ENCODE results near the gene GSTA4. TPM values are rescaled to one million over a fixed set of nuclear protein-coding genes. Genes with fewer than 3 reads are reported as not detected.
"Not testable (repeated sequence)": the region's sequence is repeated elsewhere in the genome, so short reads cannot be mapped to it uniquely, and the experiment has no call there.

GSTA4 gene
- total RNA-seq, 1 experiment from 2014 or later: 8.3 TPM

GRCh38 chr6:52976591-52977035 is 18.5 kb downstream of the GSTA4 start:
- no peak for DNase-seq (ENCODE audit: extremely low read depth, low read depth)

GRCh38 chr6:52976149-52976548 is 18.9 kb downstream of the GSTA4 start:
- DNase-seq (ENCODE audit: extremely low read depth, low read depth): no peak

- no peak for DNase-seq (ENCODE audit: extremely low read depth, low read depth)
These were observed 19.5 kb downstream of the GSTA4 start for GRCh38 chr6:52975580-52975979.

GRCh38 chr6:52972989-52973388 is 22.1 kb downstream of the GSTA4 start:
- DNase-seq (ENCODE audit: extremely low read depth, low read depth): no peak

- DNase-seq (ENCODE audit: extremely low read depth, low read depth): no peak
These were observed 25.7 kb downstream of the GSTA4 start for GRCh38 chr6:52969359-52969758.

GRCh38 chr6:52966101-52966500 is 29.0 kb downstream of the GSTA4 start:
- no peak for DNase-seq (ENCODE audit: extremely low read depth, low read depth)

GRCh38 chr6:52965380-52965779 is 29.7 kb downstream of the GSTA4 start:
- DNase-seq (ENCODE audit: extremely low read depth, low read depth): no peak

DNA sequence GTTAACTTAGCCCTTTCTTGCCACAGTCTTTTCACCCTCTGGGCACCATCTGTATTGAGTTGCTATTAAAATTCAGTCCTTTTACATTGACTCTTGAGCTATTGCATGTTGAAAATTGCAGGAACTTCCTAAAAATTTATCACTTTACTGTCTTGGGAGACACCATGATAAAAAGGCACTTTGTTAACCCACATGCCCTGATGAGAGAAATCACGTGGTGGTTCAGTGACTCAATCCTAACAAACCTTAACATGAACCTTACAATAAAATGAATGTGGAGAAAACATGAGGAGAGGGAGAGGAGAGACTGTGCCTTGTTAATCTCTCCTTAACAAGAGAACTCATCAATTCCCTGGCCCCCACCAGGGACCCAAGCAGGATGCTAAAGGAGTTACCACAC is 30.8 kb downstream of the GSTA4 start:
- no peak for DNase-seq (ENCODE audit: extremely low read depth, low read depth)

DNA sequence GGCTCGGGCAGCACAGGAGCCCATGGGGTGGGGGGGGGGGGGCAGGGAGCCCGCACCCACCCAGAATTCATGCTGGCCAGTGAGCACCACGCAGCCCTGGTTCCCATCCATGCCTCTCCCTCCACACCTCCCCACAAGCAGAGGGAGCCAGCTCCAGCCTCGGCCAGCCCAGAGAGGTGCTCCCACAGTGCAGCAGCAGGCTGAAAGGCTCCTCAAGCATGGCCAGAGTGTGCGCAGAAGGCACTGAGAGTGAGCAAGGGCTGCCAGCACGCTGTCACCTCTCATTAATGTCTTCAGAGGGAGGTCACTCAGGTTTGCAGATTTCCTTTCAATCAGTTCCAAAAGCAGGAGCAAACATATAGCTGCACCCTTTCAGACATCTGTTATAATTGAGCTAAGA is 32.4 kb downstream of the GSTA4 start:
- DNase-seq (ENCODE audit: extremely low read depth, low read depth): no peak

GRCh38 chr6:52961022-52961421 is 34.1 kb downstream of the GSTA4 start:
- DNase-seq (ENCODE audit: extremely low read depth, low read depth): not testable (repeated sequence)

GRCh38 chr6:52960211-52960610 is 34.9 kb downstream of the GSTA4 start:
- DNase-seq (ENCODE audit: extremely low read depth, low read depth): not testable (repeated sequence)

- DNase-seq (ENCODE audit: extremely low read depth, low read depth): no peak
These were observed 36.4 kb downstream of the GSTA4 start for GRCh38 chr6:52958546-52959255.

- DNase-seq (ENCODE audit: extremely low read depth, low read depth): no peak
These were observed 39.2 kb downstream of the GSTA4 start for GRCh38 chr6:52955871-52956270.

- DNase-seq (ENCODE audit: extremely low read depth, low read depth): no peak
These were observed 40.9 kb downstream of the GSTA4 start for GRCh38 chr6:52953911-52954839.

DNA sequence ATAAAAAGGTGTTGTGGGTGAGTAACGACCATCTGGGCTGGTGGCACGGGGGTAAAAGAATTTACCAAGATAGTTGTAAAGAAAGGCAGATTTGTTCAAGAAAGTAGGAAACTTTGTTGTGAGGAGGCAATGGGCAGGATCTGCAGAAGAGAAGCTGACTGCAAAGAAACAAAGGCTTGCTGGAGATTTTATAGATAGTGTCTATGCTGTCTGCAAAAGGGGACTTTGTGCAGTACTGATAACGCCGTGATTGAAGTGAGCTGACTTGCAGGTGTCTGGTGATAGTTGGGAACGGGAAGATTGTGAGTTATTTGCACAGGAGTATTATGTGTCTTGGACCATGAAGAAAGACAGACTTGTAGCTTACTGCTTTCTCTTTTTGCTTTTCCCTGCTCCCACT is 48.8 kb downstream of the GSTA4 start:
- no peak for DNase-seq (ENCODE audit: extremely low read depth, low read depth)

GRCh38 chr6:52942821-52943220 is 52.3 kb downstream of the GSTA4 start:
- not testable (repeated sequence) for DNase-seq (ENCODE audit: extremely low read depth, low read depth)

DNA sequence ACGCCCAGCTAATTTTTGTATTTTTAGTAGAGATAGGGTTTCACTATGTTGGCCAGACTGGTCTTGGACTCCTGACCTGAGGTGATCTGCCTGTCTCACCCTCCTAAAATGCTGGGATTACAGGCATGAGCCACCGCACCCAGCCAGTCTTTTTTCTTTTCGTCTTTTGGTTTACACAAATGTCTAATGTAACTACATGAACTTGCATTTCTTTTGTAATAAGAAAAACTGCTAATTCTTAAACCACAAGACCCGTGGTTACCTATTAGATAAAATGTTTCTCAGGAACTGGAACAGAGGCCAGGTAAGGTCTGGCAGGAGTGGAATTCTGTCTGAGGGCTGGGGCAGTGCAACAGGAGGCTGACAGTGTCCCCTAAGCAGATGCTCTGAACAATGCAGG is 52.9 kb downstream of the GSTA4 start:
- DNase-seq (ENCODE audit: extremely low read depth, low read depth): no peak

DNA sequence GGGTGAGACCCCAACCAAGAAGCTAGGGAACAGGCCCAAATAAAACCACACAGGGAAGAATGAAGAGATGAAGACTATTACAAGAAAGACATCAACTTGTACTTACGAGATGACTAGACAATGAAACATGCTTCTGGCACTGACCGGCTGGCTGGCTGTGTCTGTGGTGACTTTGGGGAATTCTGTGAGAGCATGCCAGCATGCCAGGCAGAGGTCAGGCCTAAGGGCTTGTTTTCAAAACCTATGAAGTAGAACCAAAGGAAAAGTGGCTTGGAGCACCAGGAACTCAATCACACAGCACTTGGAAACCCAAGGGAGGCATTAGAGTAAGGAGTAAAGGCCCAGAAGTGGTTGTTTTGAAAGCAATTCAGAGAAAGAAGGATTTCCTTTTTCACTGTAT is 57.2 kb downstream of the GSTA4 start:
- DNase-seq (ENCODE audit: extremely low read depth, low read depth): no peak

GRCh38 chr6:52933778-52934177 is 61.3 kb downstream of the GSTA4 start:
- DNase-seq (ENCODE audit: extremely low read depth, low read depth): no peak

- no peak for DNase-seq (ENCODE audit: extremely low read depth, low read depth)
These were observed 63.7 kb downstream of the GSTA4 start for GRCh38 chr6:52931351-52931750.

DNA sequence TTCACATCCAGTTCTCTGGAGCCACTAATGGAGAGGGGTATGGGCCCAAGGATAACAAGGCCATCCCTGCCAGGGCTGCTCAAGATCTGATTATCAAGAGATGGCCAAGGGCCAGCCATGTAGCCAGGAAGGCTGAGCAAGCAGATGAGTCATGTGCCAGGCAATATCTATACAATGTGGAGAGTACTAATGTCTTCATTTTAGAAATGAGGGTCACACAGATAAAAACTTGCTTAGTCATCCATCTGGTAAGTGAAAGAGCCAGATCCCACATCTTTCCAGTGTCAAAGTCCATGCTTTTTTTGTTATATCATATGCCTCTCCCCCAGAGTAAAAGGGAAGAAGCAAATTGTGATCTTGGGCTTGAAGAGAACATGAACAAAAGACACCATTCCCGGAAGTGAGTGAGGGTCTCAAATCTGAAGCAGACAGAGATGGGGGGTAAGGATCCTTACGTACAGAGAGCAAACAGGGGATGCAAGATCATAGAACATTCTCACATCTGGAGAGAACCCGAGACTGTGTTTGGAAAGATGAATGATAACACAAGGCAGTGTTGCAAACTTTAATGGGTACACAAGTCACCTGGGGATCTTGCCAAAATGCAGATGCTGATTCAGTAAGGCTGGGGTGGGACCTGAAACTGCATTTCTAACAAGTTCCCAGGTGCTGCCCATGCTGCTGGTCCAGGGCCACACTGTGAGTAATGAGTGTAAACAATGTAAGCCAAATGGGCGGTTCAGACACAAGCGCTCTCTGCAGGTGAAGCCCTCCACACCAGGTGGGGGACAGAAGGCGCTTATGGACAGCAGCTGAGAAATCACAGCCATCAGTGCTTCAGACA is 65.5 kb downstream of the GSTA4 start:
- peak; percentile 19 for DNase-seq (ENCODE audit: extremely low read depth, low read depth)
